ENCODE results near the gene SCN10A.

Gene SCN10A

GRCh38 chr3:38650248-38650951 lies 165.6 kb downstream of the SCN10A start:
- Histone ChIP-seq H3K4me3 (no peak overlapping the region; the same call in 1 of the 2 replicates), H3K36me3 (ENCODE audit: insufficient read depth, low read length) (no peaks in the 10 kb centered on the region), H3K9ac (ENCODE audit: insufficient read length) (no peak overlapping the region), H3K9me3 (ENCODE audit: low read depth, low read length) (no peaks in the 10 kb centered on the region), H3K27ac (no peak overlapping the region)
- TF ChIP-seq POLR2AphosphoS5 (IDR thresholded peaks at IDR 0.05; ENCODE audit: borderline replicate concordance, low read depth, low read length): no peak
- no peak for TF ChIP-seq EZH2 (IDR thresholded peaks at IDR 0.05)
- TF ChIP-seq FOXP2 (optimal IDR thresholded peaks at IDR 0.05; ENCODE audit: control extremely low read depth, extremely low read length, insufficient read depth): no peak
- DNase-seq (ENCODE audit: low read depth, low spot score): no peak

GRCh38 chr3:38649500-38650247 lies 166.3 kb downstream of the SCN10A start, which contains the start of gene SCN5A:
Gene SCN5A (minus strand): TSS chr3:38649687. CDS start chr3:38633307, 16,380 bp downstream.
- no peak for DNase-seq (ENCODE audit: low read depth, low spot score)
- no peaks in the 10 kb centered on the region for H3K9me3 ChIP-seq (ENCODE audit: low read depth, low read length)
- no peak within 1 kb of the TSS for H3K9ac ChIP-seq (ENCODE audit: insufficient read length)
- H3K4me3 ChIP-seq: peak within 1 kb of the TSS; percentile 51
- H3K27ac ChIP-seq: no peak within 1 kb of the TSS
- H3K36me3 ChIP-seq (ENCODE audit: insufficient read depth, low read length): no peaks in the 10 kb centered on the region
- TF ChIP-seq EZH2 (IDR thresholded peaks at IDR 0.05): no peak
- no peak for TF ChIP-seq POLR2AphosphoS5 (IDR thresholded peaks at IDR 0.05; ENCODE audit: borderline replicate concordance, low read depth, low read length)
- no peak for TF ChIP-seq FOXP2 (optimal IDR thresholded peaks at IDR 0.05; ENCODE audit: control extremely low read depth, extremely low read length, insufficient read depth)

GRCh38 chr3:38648659-38649499 lies 167.1 kb downstream of the SCN10A start:
- no peak for DNase-seq (ENCODE audit: low read depth, low spot score)
- H3K9ac ChIP-seq (ENCODE audit: insufficient read length): no peak overlapping the region
- H3K4me3 ChIP-seq: peak overlapping the region; percentile 47
- H3K27ac ChIP-seq: no peak overlapping the region
- no peaks in the 10 kb centered on the region for H3K9me3 ChIP-seq (ENCODE audit: low read depth, low read length)
- TF ChIP-seq EZH2 (IDR thresholded peaks at IDR 0.05): no peak
- no peak for TF ChIP-seq FOXP2 (optimal IDR thresholded peaks at IDR 0.05; ENCODE audit: control extremely low read depth, extremely low read length, insufficient read depth)
- no peak for TF ChIP-seq POLR2AphosphoS5 (IDR thresholded peaks at IDR 0.05; ENCODE audit: borderline replicate concordance, low read depth, low read length)
- no peaks in the 10 kb centered on the region for H3K36me3 ChIP-seq (ENCODE audit: insufficient read depth, low read length)

GRCh38 chr3:38648024-38648658 lies 167.9 kb downstream of the SCN10A start:
- TF ChIP-seq FOXP2 (optimal IDR thresholded peaks at IDR 0.05; ENCODE audit: control extremely low read depth, extremely low read length, insufficient read depth) (no peak), EZH2 (IDR thresholded peaks at IDR 0.05) (no peak), POLR2AphosphoS5 (IDR thresholded peaks at IDR 0.05; ENCODE audit: borderline replicate concordance, low read depth, low read length) (no peak)
- Histone ChIP-seq H3K27ac (no peak overlapping the region), H3K9ac (ENCODE audit: insufficient read length) (no peak overlapping the region), H3K36me3 (ENCODE audit: insufficient read depth, low read length) (no peaks in the 10 kb centered on the region), H3K4me3 (no peak overlapping the region), H3K9me3 (ENCODE audit: low read depth, low read length) (no peaks in the 10 kb centered on the region)
- no peak for DNase-seq (ENCODE audit: low read depth, low spot score)

GRCh38 chr3:38647217-38647970 lies 168.6 kb downstream of the SCN10A start:
- H3K27ac ChIP-seq: no peak overlapping the region
- no peak for TF ChIP-seq FOXP2 (optimal IDR thresholded peaks at IDR 0.05; ENCODE audit: control extremely low read depth, extremely low read length, insufficient read depth)
- no peak for TF ChIP-seq EZH2 (IDR thresholded peaks at IDR 0.05)
- TF ChIP-seq POLR2AphosphoS5 (IDR thresholded peaks at IDR 0.05; ENCODE audit: borderline replicate concordance, low read depth, low read length): no peak

More at GRCh38 chr3:38647217-38647970, 168.6 kb downstream of the SCN10A start:
- Histone ChIP-seq H3K9me3 (ENCODE audit: low read depth, low read length) (no peaks in the 10 kb centered on the region), H3K4me3 (no peak overlapping the region), H3K36me3 (ENCODE audit: insufficient read depth, low read length) (no peaks in the 10 kb centered on the region), H3K9ac (ENCODE audit: insufficient read length) (no peak overlapping the region)
- no peak for DNase-seq (ENCODE audit: low read depth, low spot score)

Measured in SK-N-MC (cell line).